Hepatocyte (in vitro differentiated cells): Measurements from ENCODE around the gene ZC3H7B. TPM values are rescaled to one million over a fixed set of nuclear protein-coding genes. Genes with fewer than 3 reads are reported as not detected.

ENCODE experiments used
- DNase-seq: peaks from one replicate; pipeline ENCODE4 v3.0.0-alpha.2; 2016; ENCODE audit warnings: low spot score
- H2AFZ ChIP-seq: fragments of 200-600 bp; sonication (generic); 2 replicates; pipeline ENCODE4 v1.6.0; 2016; ENCODE audit warnings: antibody characterized with exemption, mild to moderate bottlenecking
- H3K27ac ChIP-seq: fragments of 200-600 bp; sonication (generic); 2 replicates; pipeline ENCODE4 v1.5.1; 2016; ENCODE audit warnings: mild to moderate bottlenecking
- H3K27me3 ChIP-seq: fragments of 200-600 bp; sonication (generic); 2 replicates; pipeline ENCODE4 v1.6.1; 2016
- H3K36me3 ChIP-seq: fragments of 200-600 bp; sonication (generic); replicated peaks from 2 replicates; pipeline ENCODE4 v1.5.1; 2016; ENCODE audit warnings: low read depth; ENCODE audit not compliant: insufficient read depth
- H3K4me1 ChIP-seq: fragments of 200-600 bp; sonication (generic); 2 replicates; pipeline ENCODE4 v1.5.1; 2016; ENCODE audit warnings: mild to moderate bottlenecking, moderate library complexity; ENCODE audit not compliant: insufficient read depth
- H3K4me2 ChIP-seq: fragments of 200-600 bp; sonication (generic); 2 replicates; pipeline ENCODE4 v1.6.0; 2016
- H3K4me3 ChIP-seq: fragments of 200-600 bp; sonication (generic); 2 replicates; pipeline ENCODE4 v1.5.1; 2016; ENCODE audit warnings: mild to moderate bottlenecking
- H3K79me2 ChIP-seq: fragments of 200-600 bp; sonication (generic); 2 replicates; pipeline ENCODE4 v1.6.0; 2017; ENCODE audit warnings: mild to moderate bottlenecking
- H3K9me2 ChIP-seq: fragments of 200-600 bp; sonication (generic); replicated peaks from 2 replicates; pipeline ENCODE4 v1.6.0; 2017; ENCODE audit warnings: mild to moderate bottlenecking; ENCODE audit not compliant: insufficient read depth
- H3K9me3 ChIP-seq: fragments of 200-600 bp; sonication (generic); 2 replicates; pipeline ENCODE4 v1.5.1; 2016; ENCODE audit warnings: low read depth, mild to moderate bottlenecking
- H4K20me1 ChIP-seq: fragments of 200-600 bp; sonication (generic); 2 replicates; pipeline ENCODE4 v1.6.0; 2016; ENCODE audit warnings: mild to moderate bottlenecking; ENCODE audit not compliant: insufficient read depth, poor library complexity, severe bottlenecking
- CTCF ChIP-seq: fragments of 200-600 bp; sonication (generic); IDR thresholded peaks from 2 replicates; pipeline ENCODE4 v1.5.1; 2016; ENCODE audit warnings: antibody characterized with exemption, mild to moderate bottlenecking; ENCODE audit not compliant: poor library complexity
- EZH2 ChIP-seq: fragments of 200-600 bp; sonication (generic); IDR thresholded peaks from 2 replicates; pipeline ENCODE4 v1.6.1; 2016; ENCODE audit warnings: antibody characterized with exemption, mild to moderate bottlenecking, borderline replicate concordance
- EZH2phosphoT487 ChIP-seq: fragments of 200-600 bp; sonication (generic); IDR thresholded peaks from one replicate; pipeline ENCODE4 v1.6.1; 2018; ENCODE audit warnings: antibody characterized with exemption, mild to moderate bottlenecking, low read depth, moderate library complexity; ENCODE audit not compliant: unreplicated experiment, severe bottlenecking
- WGBS: methylation state at CpG from one replicate; pipeline ENCODE4 v1.1.6; 2016; ENCODE audit warnings: low lambda C conversion rate; ENCODE audit errors: missing lambda C conversion rate; 5-methylcytosine and 5-hydroxymethylcytosine counted together
- polyA plus RNA-seq: library from polyadenylated mRNA; unstranded; fragments of >200 nt; fragmentation: Nextera tagmentation; extraction: Ambion mirVana; gene quantifications from 2 replicates; pipeline ENCODE4 v1.2.1, GENCODE V29; 2016
- total RNA-seq: library from RNA; depleted of rRNA; stranded (reverse); fragments of >200 nt; gene quantifications from 2 replicates; pipeline ENCODE4 v1.2.3, GENCODE V29; 2014

The ZC3H7B gene
- total and polyA plus RNA-seq, 2 experiments from 2014 or later = 6.9 to 30.5 TPM

- H2AFZ ChIP-seq = peak overlapping the region; percentile 75
- no peak for DNase-seq
- peaks cover 14% of the 10 kb centered on the region for H3K4me1 ChIP-seq
- H3K36me3 ChIP-seq = no peaks in the 10 kb centered on the region
- H3K9me3 ChIP-seq = no peaks in the 10 kb centered on the region
- H3K79me2 ChIP-seq = peaks cover 14% of the 10 kb centered on the region
- peak overlapping the region; percentile 80 for H3K4me2 ChIP-seq
- H3K27me3 ChIP-seq = no peaks in the 10 kb centered on the region
- no peaks in the 10 kb centered on the region for H3K9me2 ChIP-seq
- TF ChIP-seq EZH2 (no peak), EZH2phosphoT487 (no peak), CTCF (no peak)
- no peak overlapping the region for H3K27ac ChIP-seq
- H3K4me3 ChIP-seq = peak overlapping the region; percentile 64
- WGBS = 42% methylated on average over 19 of the region's 19 CpGs
- H4K20me1 ChIP-seq = no peaks in the 10 kb centered on the region
These were observed 81.3 kb downstream of the ZC3H7B start for GRCh38 chr22:41382610-41383009.

GRCh38 chr22:41383085-41383484 lies 81.8 kb downstream of the ZC3H7B start:
- Histone ChIP-seq H3K27me3 (no peaks in the 10 kb centered on the region), H4K20me1 (no peaks in the 10 kb centered on the region), H3K9me2 (no peaks in the 10 kb centered on the region), H3K4me1 (peaks cover 14% of the 10 kb centered on the region), H2AFZ (no peak overlapping the region), H3K79me2 (peaks cover 14% of the 10 kb centered on the region), H3K36me3 (no peaks in the 10 kb centered on the region), H3K4me2 (peak overlapping the region; percentile 80), H3K27ac (no peak overlapping the region), H3K9me3 (no peaks in the 10 kb centered on the region), H3K4me3 (no peak overlapping the region)
- WGBS = 88% methylated on average over 5 of the region's 5 CpGs
- TF ChIP-seq CTCF (no peak), EZH2phosphoT487 (no peak), EZH2 (no peak)
- no peak for DNase-seq

GRCh38 chr22:41384128-41384527 lies 82.8 kb downstream of the ZC3H7B start:
- Histone ChIP-seq H3K27me3 (no peaks in the 10 kb centered on the region), H3K79me2 (peaks cover 14% of the 10 kb centered on the region), H3K4me2 (no peak overlapping the region), H3K9me3 (no peaks in the 10 kb centered on the region), H3K4me3 (no peak overlapping the region), H3K4me1 (peaks cover 14% of the 10 kb centered on the region), H3K9me2 (no peaks in the 10 kb centered on the region), H3K27ac (no peak overlapping the region), H3K36me3 (no peaks in the 10 kb centered on the region), H4K20me1 (no peaks in the 10 kb centered on the region), H2AFZ (no peak overlapping the region)
- no peak for DNase-seq
- TF ChIP-seq EZH2phosphoT487 (no peak), EZH2 (no peak), CTCF (no peak)

- Histone ChIP-seq H3K4me1 (peaks cover 8% of the 10 kb centered on the region), H2AFZ (no peak overlapping the region), H3K9me2 (no peaks in the 10 kb centered on the region), H4K20me1 (no peaks in the 10 kb centered on the region), H3K4me2 (no peak overlapping the region), H3K27me3 (no peaks in the 10 kb centered on the region), H3K9me3 (no peaks in the 10 kb centered on the region), H3K79me2 (peaks cover 14% of the 10 kb centered on the region), H3K27ac (no peak overlapping the region), H3K36me3 (no peaks in the 10 kb centered on the region), H3K4me3 (no peak overlapping the region)
- no peak for DNase-seq
- TF ChIP-seq CTCF (no peak), EZH2 (no peak), EZH2phosphoT487 (no peak)
- 95% methylated on average over 7 of the region's 7 CpGs for WGBS
These were observed 86.0 kb downstream of the ZC3H7B start for GRCh38 chr22:41387341-41387740.
